Stimulated activated CD8-positive, alpha-beta memory T cell treated with anti-CD3 and anti-CD28 coated beads, Interleukin-4, amount 100 ng/mL, for 1 hour (primary cell): Measurements from ENCODE around the gene PELI2.

Experiments used
- DNase-seq, 2 donors: peaks; one replicate each; pipeline ENCODE4 v3.0.0-alpha.2; 2020; ENCODE audit warnings: low read depth in 2 of 2, low spot score in 1 of 2

The PELI2 gene

GRCh38 chr14:56237398-56237797, 119.2 kb downstream of the PELI2 start:
- no peak for DNase-seq

- DNase-seq = no peak
Observed at GRCh38 chr14:56241461-56241860, 123.2 kb downstream of the PELI2 start.

GRCh38 chr14:56243110-56243509, 124.9 kb downstream of the PELI2 start:
- no peak for DNase-seq

GRCh38 chr14:56244138-56244789, 126.1 kb downstream of the PELI2 start:
- no peak for DNase-seq

GRCh38 chr14:56247495-56248200, 129.4 kb downstream of the PELI2 start:
- no peak for DNase-seq

GRCh38 chr14:56248442-56248841, 130.2 kb downstream of the PELI2 start:
- DNase-seq = no peak

- no peak for DNase-seq
Observed at GRCh38 chr14:56261046-56261445, 142.8 kb downstream of the PELI2 start.

GRCh38 chr14:56262530-56262929, 144.3 kb downstream of the PELI2 start:
- no peak for DNase-seq

GRCh38 chr14:56268039-56268438, 149.8 kb downstream of the PELI2 start:
- DNase-seq = no peak

GRCh38 chr14:56268673-56269072, 150.5 kb downstream of the PELI2 start:
- no peak for DNase-seq

GRCh38 chr14:56270921-56271320, 152.7 kb downstream of the PELI2 start:
- no peak for DNase-seq

- no peak for DNase-seq
Observed at GRCh38 chr14:56271970-56272369, 153.8 kb downstream of the PELI2 start.

- no peak for DNase-seq
Observed at GRCh38 chr14:56273155-56273554, 154.9 kb downstream of the PELI2 start.

- DNase-seq = no peak
Observed at GRCh38 chr14:56273951-56274350, 155.7 kb downstream of the PELI2 start.

- no peak for DNase-seq
Observed at GRCh38 chr14:56274556-56274955, 156.3 kb downstream of the PELI2 start.

- no peak for DNase-seq
Observed at GRCh38 chr14:56276108-56276507, 157.9 kb downstream of the PELI2 start.

GRCh38 chr14:56278383-56278782, 160.2 kb downstream of the PELI2 start:
- DNase-seq = no peak

- no peak for DNase-seq
Observed at GRCh38 chr14:56280843-56281242, 162.6 kb downstream of the PELI2 start.

GRCh38 chr14:56282179-56282578, 164.0 kb downstream of the PELI2 start:
- no peak for DNase-seq

GRCh38 chr14:56284641-56285040, 166.4 kb downstream of the PELI2 start:
- DNase-seq = no peak

GRCh38 chr14:56289155-56289554, 170.9 kb downstream of the PELI2 start:
- DNase-seq = no peak

- no peak for DNase-seq
Observed at GRCh38 chr14:56290195-56290594, 172.0 kb downstream of the PELI2 start.

- no peak for DNase-seq
Observed at GRCh38 chr14:56292970-56293369, 174.8 kb downstream of the PELI2 start.
